Hepatic stellate cell (primary cell): ENCODE measurements around the gene AKAP6.

ENCODE experiments used
- DNase-seq: peaks from one replicate; pipeline ENCODE4 v3.0.0; 2011; ENCODE audit warnings: low spot score

AKAP6 gene

DNA sequence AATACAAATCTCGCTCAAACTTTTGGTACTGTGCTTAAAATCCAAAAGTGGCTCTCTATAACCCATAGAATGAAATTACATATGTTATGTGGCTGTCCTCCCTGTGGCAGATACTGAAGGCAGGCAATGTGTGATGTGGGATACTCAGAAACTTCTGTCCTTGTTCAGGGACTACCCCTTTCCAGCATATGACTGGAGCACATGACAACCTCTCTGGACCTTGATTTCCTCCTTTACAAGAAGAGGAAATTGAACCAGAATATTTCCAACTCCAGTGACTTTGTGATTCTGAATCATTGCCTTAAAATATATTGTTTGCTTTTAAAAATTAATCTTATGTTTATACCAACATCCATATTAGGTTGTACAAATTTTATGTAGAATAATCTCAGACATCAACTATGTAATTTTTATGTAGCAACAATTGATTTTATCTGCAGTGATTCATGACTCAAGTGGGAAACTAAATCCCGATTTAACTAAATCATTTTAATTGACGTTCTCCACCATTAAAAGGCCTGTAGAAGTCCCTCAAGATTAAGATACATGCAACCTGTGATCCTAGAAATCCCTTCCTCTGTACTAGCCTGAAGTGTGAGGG is 162.4 kb downstream of the AKAP6 start:
- DNase-seq, result no peak

DNA sequence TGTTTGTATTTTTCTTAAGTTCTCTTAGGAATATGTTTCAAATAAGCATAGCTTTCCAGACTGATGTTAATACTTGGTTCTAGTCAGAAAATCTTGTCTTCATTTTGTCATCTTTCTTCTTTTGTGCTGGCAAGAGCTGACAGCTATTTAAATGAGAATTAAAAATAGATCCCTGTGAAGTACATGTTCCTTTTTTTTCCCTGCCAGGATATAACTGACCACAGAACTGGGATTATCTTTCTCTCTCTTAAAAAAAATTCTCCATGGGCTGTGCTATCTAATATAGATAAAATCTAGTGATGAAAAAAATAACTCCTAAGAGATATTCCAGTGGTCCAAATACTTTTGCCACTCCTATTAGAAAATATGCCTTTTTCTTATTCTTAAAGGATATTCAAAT is 163.4 kb downstream of the AKAP6 start:
- no peak for DNase-seq

DNA sequence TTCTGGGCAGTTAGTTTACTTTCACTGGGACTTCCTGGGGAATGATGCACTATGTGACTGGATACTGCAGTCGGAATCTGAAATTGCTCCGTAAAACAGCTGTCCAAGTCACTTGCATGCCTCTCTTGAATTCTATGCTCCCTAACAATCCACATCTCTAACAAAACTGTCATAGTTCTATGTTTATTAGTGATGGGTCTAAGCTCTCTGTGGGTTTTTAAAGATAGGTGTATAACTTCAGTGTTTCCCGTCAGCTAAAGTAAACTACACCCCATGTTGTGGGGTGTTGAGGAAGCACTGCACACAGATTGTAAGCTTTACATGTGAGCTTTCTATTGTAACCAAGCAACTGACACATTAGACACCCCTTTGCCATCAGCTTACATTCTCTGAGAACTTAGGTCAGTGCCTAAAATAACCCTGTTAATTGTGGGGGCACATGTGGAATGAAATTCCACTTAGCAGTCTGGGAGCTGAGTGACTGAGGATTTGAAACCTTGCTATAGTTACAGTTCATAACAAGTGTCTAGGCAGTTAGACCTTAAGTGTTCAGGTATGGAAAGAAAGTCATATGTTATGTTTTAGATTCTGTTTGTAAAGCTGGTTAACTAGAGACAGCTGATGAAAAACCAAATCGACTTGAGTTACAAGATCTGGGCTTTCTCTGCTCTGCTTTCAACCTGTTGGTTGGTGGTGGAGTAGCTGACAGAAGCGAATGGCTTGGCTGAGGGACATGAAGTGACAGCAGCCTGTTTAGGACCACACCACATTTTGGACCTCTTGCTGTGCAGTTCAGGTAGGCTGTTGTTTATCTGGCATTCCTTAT is 165.7 kb downstream of the AKAP6 start:
- no peak for DNase-seq

DNA sequence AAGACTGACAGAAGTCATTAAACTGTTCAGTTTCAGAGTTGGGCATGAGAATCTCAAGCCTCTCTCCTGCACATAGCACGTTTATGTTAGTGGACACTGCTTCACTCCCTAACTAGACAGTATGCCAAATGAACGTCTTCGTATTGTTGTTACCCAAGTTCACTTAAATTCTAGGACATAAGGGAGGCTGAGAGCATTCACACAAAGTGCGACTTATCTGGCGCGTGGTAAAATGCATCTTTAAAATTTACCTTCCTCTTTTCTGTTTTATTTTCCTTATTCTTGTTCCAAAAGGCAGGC is 166.3 kb downstream of the AKAP6 start:
- DNase-seq, result no peak

DNA sequence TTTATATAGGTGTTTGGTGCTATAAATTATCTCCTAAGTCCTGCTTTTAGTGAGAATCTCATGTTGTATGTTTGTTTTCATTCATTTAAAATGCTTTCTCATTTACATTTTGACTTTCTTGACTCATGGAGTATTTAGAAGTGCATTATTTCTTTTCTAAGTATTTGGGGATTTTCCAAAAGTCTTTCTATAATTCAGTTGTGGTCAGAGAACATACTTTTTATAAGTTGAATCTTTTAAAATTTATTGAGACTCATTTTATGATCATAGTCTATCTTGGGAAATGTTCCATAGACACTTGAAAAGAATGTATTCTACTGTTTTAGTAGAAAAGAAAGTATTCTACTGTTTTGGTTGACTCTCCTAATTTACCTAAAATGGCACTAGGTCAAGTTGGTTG is 168.2 kb downstream of the AKAP6 start:
- DNase-seq, result no peak

DNA sequence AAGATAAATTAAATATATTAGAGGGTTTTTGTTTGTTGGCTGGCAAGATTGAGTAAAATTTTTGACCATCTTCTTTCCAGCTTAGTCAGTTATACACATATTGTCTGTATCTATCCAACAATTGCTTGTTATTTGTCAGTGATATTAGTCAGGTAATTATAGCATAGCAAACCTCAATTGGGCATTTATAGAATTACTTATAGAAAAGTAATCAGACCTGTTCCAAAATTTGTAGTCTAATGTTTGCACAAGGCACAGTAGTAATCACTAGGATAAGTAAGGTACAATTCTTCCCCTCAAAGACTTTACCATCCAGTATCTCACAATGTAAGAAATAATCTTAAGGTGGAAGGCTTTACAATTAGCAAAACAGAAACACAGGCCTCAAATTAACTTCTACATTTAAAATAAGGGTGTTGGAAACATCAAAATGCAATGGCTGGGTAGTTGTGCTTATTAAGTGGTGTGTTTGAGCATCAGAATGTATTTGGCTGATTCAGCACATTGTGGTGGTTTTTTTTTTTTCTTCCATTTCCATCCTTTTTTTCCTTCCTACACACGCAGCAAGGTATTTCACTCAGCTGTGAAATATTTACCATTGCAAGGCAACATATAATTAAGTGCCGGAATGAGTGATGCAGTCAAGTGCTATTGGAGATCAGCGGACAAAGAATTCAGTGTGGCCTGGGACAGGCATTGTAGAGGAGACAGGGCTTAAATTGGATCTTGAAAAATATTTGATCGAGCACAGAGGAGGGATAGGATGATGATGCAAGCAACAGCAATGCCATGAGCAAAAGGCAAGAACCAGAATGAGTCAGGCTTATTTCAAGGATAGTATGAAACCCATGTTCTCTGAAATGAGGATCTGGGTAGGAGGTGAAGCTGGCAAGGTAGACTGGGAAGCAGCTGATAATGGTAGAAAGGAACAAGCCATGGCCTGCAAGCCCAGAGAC is 178.2 kb downstream of the AKAP6 start:
- peak; percentile 33 for DNase-seq

DNA sequence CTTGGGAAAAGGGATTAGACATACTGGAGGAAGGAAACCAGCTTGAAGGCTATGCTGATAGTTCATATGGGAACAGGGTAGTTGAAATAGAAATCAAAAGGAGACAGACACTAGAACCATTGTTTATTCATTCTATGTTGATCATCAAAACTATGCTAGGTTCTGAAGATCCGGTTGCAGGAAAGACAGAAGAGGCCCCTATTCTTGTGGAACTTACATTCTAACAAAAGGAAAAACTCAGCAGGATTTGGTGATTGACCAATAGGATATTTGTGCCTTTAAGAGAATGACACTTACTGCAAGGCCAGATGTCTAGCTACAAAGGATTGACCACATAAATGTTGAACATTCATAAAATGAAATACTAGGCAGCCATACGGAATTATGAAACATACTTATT is 179.2 kb downstream of the AKAP6 start:
- no peak for DNase-seq

DNA sequence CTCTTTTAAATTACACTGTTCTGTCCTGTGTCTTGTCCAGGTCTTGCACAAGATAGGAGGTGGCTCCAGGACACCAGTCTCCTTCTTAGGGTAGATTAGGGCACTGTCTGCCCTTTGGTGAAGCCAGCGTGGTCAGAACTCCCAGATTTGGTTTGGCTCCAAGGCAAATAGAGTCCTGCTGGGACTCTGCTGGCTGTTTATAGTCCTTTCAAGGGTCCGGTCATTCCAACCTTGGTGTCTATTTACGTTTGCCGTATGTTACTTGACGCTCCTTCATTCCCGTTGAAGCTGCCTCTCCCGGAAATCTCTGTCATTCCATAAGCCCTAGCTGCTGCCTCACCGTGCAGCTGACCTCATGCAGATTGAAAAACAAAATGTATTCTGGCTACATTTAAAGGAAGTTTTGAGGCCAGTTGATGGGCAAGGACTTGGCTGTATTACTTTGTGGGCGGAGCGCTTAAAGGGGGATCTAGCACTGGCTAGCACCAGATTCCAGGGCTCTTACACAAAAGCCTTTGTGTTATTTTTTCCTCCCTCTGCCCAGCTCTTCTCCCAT is 180.6 kb downstream of the AKAP6 start:
- DNase-seq, result peak; percentile 55

DNA sequence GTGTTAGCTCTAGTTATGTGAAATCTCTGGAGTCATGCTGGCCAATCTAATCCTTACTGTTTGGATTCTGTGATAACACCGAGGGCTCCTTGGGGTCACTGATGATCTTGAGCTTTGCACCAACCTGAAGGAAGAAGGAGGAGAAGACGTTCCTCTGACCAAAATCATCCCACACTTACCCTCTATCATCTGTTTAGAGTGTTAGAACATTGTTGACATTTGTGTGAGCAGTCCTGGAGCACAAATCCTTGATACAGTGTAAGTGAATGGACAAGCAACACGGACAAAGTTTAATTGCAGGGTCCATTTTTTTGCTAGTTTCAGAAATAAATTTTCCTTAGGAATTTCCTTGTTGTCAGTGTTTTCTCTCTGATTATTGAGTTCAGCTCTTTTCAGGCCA is 181.7 kb downstream of the AKAP6 start:
- no peak for DNase-seq

DNA sequence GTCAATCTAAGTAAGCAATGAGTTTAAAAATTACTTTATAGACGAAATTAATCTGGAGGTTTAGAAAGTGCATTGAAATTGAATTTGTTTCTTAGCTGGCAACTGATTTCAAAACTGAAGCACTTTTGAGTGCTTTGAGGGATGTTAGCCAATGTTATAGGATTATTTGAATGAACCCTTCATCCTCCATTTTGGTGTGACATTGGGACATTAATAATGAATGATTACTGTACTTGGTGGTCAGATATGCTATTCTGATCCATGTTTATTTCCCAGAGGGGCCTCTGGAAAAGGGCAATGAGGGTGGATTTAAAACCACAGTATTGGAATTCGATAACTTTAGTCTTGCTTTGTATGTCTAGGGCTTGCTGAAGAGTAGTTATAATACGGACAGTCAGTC is 183.2 kb downstream of the AKAP6 start:
- DNase-seq, result no peak

DNA sequence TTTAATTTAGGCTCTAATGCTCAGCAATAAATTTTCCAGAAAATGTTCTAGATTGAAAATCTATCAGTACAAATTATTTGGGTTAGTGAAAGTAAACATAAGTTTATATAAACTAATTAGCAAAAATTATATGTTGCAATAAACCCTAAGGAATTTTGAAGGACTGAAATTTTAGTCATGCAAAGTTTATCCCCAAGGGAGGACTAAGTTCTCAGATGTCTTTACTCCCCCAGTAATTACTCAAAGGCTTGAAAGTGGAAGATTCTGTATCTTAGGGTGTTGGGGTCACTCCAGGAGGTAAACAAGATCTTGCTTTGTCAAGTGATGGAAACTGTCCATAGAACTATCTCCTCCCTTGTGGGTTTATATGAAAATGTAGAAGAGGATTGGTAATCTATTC is 183.7 kb downstream of the AKAP6 start:
- DNase-seq, result no peak

DNA sequence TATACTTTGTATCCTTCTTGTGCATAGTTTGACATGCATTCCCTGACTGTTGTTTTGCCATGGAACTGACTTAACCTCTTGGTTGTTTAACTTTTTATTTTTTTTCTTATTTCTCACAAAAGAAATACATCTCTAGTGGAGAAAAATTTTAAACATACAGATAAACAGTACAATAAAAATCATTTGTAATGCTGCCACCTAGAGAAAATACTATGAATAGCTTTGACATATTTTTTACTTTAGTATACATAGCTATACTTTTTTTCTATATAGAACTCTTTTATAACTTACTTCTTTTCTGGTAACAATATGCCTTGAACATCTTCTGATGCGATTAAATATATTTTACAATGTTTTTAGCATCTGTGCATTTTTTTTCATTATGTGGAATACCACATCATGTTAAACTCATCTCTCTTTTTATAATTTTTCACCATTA is 184.5 kb downstream of the AKAP6 start:
- no peak for DNase-seq

DNA sequence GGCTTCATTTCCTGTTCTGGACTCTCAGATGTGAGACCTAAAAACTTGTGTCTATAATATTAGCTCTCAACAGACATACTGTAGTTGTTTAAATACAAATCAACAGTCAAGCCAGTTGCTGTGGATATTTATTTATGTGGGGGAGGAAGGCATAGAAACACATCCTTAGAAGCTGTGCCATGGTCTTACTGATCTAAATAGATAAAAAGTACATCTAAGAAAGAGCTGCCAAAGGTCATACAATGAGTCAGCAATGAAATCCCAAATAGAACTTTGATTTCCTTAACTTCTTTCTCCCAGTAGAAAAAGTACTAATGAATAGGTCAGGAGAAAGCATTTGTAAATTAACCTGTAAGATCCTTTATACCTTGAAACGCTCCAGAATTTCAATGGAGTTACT is 185.1 kb downstream of the AKAP6 start:
- DNase-seq, result no peak

DNA sequence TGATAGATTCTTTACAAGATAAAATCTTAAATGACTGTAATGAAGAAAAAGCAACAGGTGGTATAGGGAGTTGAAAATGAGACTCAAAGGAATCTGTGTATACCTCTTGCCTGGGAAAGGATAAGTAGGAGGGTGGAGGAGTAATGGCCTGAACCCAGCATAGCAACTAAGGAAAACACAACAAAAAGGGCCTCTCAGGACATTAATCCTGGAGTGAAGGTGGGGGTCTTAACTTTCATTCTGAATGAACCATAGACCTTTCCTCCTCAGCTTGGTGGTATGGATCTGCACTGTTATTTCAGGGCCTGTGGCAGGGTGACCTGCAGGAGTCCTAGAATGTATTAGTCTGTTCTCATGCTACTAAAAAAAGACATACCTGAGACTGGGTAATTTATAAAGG is 185.6 kb downstream of the AKAP6 start:
- DNase-seq, result no peak

DNA sequence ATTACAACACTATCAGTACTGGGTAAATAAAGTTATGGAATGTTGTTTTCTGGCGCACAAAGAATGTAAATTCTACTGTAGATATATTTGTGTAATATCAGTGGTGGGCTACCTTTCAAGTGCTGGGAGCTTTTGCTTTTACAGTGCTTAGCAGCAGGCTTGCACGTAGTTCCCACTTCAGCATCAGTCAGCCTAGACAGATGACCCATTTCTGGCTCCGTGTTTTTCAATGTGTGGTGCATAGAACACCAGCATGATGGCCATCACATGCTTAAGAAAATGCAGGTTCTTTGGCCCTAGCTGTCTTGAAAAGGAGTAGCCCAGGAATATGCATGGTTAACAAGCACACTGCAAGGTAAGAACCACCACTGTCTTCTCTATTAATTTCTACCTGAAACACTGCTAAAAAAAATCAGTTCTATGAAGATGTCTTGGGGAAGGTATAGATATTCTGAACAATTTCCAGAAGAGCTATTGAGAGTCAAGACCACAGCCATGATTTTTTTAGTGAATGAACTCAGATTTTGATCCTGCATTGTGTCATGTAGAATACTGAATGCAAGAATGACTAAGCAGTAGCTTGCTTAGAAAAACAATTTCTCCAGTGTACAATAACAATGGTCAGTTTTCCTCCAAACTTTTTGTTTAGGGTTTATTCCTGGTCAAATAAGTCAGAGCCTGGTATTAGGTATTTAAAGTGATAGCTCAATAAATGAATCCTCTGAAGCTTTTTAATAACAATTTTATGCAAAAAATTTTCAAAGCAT is 195.7 kb downstream of the AKAP6 start:
- no peak for DNase-seq

DNA sequence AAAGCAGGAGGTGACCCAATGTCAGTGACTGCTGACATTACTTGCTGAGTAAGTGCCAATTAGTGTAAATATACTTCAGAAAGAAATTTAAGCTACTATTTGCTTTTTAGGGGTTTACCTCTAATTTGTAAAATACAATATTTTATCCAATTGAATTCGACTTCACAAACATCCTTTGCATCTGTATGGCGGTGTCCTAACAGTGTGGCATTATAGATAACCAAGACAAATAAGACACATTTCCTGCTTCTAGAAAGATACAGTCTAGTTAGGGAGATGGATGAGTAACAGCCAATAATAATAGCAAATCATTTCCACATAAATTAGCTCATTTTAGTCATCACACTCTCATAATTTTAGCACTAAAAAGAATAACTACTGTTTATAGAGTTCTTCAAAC is 196.5 kb downstream of the AKAP6 start:
- no peak for DNase-seq

DNA sequence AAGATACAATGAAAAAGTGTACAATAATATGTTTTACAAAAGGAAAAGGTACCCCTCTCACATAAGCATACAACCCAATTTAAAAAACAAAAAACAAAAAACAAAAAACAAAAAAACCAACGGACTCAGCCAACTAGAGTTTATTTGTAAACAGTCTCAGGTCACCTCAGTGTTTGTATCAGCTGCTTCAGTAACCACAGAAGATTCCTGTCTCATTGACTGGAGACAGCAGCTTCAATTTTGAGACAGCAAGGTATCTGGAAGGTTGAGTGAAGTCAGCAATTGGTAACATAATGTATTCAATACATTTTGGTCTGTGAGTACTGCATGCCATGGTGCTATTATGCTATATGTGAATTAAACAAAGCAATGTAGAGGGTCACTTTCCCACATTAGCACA is 201.7 kb downstream of the AKAP6 start:
- no peak for DNase-seq

DNA sequence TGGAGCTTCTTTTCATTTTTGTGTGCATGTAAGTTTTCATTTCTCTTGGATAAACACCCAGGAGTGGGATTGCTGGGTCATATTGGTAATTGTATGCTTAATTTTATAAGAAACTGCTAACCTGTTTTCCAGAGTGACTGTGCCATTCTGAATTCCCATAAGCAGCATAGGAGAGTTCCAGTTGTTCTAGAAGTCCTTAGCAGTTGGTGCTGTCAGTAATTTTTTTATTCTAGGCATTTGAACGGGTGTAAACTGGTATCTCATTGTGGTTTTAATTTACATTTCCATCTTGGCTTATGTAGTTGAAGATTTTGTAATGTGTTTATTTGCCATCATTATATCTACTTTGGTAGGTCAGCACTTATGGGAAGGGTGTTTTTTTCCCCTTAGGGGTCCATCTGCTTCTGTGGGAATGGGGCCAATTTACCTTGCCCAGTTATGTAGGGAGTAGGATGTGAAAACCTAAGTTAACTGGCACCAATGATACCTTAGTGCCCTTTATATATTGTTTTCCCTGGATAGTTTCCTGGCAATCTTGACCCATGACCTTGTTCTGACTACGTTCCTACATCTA is 202.9 kb downstream of the AKAP6 start:
- DNase-seq, result no peak

DNA sequence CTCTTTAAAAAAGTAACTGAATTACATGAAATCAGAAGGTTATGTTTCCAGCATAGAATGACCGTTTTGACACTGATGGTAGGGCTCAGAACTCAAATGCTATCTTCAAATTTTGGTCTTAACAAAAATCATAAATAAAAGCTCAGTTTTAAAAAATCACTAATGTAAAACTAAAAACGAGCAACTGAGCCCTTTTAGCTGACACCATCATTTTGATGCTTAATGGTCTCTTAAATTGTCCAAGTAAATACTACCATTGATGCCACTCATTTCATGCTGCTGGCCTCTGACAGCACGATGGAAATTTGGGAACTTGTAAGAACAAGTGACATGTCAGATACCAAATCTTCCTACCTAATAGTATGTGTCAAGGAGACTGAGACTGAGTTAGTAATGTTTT is 205.0 kb downstream of the AKAP6 start:
- no peak for DNase-seq

DNA sequence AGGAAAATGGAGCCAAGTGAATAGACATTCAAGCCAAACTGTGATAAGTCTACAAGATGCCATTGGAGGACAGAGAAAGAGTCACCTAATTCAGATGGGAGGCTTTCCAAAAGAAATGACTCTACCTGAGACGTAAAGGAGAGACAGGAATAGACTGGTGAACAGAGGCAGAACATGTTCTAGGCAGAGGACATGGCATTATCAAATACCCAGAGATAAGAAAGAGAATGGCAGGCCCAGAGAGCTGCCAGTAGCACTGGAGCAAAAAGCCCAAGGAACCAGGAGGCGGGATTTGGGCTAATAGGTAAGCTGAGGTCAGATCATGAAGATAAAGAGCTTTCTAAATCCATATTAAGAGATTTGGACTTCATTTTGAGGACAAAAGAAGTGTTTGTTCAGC is 207.1 kb downstream of the AKAP6 start:
- DNase-seq, result no peak

DNA sequence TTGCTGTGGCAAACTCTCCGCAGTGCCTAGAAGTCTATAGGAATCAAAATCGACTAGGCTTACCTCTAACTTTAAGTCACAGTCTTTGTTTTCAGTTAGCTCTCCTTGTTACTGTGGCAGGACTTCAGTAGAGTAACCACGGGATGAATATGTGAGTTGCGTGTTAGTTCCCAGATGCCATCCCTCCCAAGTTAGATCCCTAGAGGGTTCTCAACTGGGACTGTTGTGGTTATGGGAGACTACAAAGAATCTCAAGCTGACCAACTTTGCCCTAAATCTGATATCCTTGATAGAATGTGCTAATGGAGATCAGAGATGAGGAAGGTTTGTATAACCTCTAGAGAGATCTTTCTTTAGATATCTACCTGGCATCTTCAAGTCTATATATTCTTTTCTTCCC is 208.1 kb downstream of the AKAP6 start:
- no peak for DNase-seq

DNA sequence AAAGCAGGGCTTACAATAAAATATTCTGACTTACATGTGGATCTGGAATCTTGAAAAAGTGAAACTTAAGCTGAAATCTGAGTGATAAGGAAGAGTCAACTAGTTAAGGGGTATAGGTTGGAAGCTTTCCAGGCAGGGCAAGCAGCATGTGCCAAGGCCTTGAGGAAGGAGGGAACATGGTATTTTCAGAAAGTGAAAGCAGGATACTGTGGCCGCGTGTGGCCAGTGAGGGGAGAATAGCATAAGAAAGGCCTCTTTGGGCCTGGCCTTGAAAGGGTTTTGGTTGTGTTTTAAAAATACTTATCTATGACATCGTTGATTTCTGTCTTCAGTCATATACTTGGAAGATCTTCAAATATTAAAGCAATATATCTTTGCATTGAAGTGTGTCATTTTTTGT is 213.4 kb downstream of the AKAP6 start:
- DNase-seq, result no peak
